ENCODE measurements around the gene TSPAN15. TPM values are rescaled to one million over a fixed set of nuclear protein-coding genes. Genes with fewer than 3 reads are reported as not detected.

Gene TSPAN15
- total and polyA plus RNA-seq, 8 donors, result 34.4 to 67.9 (median 41.5) TPM

- peak in 1 of 4 donors; percentile 70 for DNase-seq
- no peak for TF ChIP-seq CTCF (IDR thresholded peaks at IDR 0.05)
- H3K27ac ChIP-seq, result no peak overlapping the region
- H3K9me3 ChIP-seq, result peaks cover 0 to under 1% of the 10 kb centered on the region in 2 donors
- intact Hi-C loops (cut with DNase I), result no loop called here
- ATAC-seq, result no peak
- no peaks in the 10 kb centered on the region for H3K27me3 ChIP-seq
- no peaks in the 10 kb centered on the region for H3K36me3 ChIP-seq
- no peaks in the 10 kb centered on the region for H3K4me1 ChIP-seq
- H3K4me3 ChIP-seq, result no peak overlapping the region
Measured at GRCh38 chr10:69494626-69495558, 43.6 kb downstream of the TSPAN15 start.

GRCh38 chr10:69495666-69496065 lies 44.4 kb downstream of the TSPAN15 start:
- H3K4me1 ChIP-seq, result no peaks in the 10 kb centered on the region
- intact Hi-C loops (cut with DNase I), result no loop called here
- no peak for DNase-seq

GRCh38 chr10:69496352-69497230 lies 45.3 kb downstream of the TSPAN15 start:
- intact Hi-C loops (cut with DNase I), result no loop called here
- H3K4me1 ChIP-seq, result no peaks in the 10 kb centered on the region
- DNase-seq, result peak in 1 of 4 donors; percentile 16

More at GRCh38 chr10:69495666-69496065, 44.4 kb downstream of the TSPAN15 start:
- Histone ChIP-seq H3K36me3 (no peaks in the 10 kb centered on the region), H3K27me3 (no peaks in the 10 kb centered on the region), H3K9me3 (no peaks in the 10 kb centered on the region), H3K4me3 (no peak overlapping the region), H3K27ac (no peak overlapping the region)
- no peak for ATAC-seq
- TF ChIP-seq CTCF (IDR thresholded peaks at IDR 0.05), result no peak

GRCh38 chr10:69497231-69497561 lies 45.9 kb downstream of the TSPAN15 start:
- H3K27ac ChIP-seq, result no peak overlapping the region
- ATAC-seq, result no peak
- H3K4me3 ChIP-seq, result no peak overlapping the region
- DNase-seq, result peak in 1 of 4 donors; percentile 20
- H3K27me3 ChIP-seq, result no peaks in the 10 kb centered on the region
- no peak for TF ChIP-seq CTCF (IDR thresholded peaks at IDR 0.05)
- no peaks in the 10 kb centered on the region for H3K9me3 ChIP-seq
- no peaks in the 10 kb centered on the region for H3K4me1 ChIP-seq
- H3K36me3 ChIP-seq, result no peaks in the 10 kb centered on the region
- intact Hi-C loops (cut with DNase I), result no loop called here

More at GRCh38 chr10:69496352-69497230, 45.3 kb downstream of the TSPAN15 start:
- no peaks in the 10 kb centered on the region for H3K9me3 ChIP-seq
- H3K36me3 ChIP-seq, result no peaks in the 10 kb centered on the region
- H3K4me3 ChIP-seq, result no peak overlapping the region
- no peaks in the 10 kb centered on the region for H3K27me3 ChIP-seq
- ATAC-seq, result no peak
- no peak overlapping the region for H3K27ac ChIP-seq
- no peak for TF ChIP-seq CTCF (IDR thresholded peaks at IDR 0.05)

All from left lung (tissue), 10 donors.